Testis (tissue), 3 donors: ENCODE measurements around the gene HOXA10. TPM values are rescaled to one million over a fixed set of nuclear protein-coding genes. Genes with fewer than 3 reads are reported as not detected.

ENCODE experiments used
- DNase-seq: peaks from one replicate; pipeline ENCODE4 v3.0.0-alpha.2; 2019
- H3K27ac ChIP-seq, 2 donors: fragments of 200-600 bp; sonication (generic); one replicate each; pipeline ENCODE4 v1.5.1; 2019
- H3K27me3 ChIP-seq: fragments of 200-600 bp; sonication (generic); one replicate; pipeline ENCODE4 v1.5.1; 2019
- H3K36me3 ChIP-seq: fragments of 200-600 bp; sonication (generic); one replicate; pipeline ENCODE4 v1.5.1; 2017; ENCODE audit warnings: low read depth; ENCODE audit errors: missing control alignments
- H3K4me1 ChIP-seq: fragments of 200-600 bp; sonication (generic); one replicate; pipeline ENCODE4 v1.5.1; 2019
- H3K4me3 ChIP-seq, 2 donors: fragments of 200-600 bp; sonication (generic); one replicate each; pipeline ENCODE4 v1.5.1; 2017 to 2019
- H3K9me3 ChIP-seq: fragments of 200-600 bp; sonication (generic); one replicate; pipeline ENCODE4 v1.5.1; 2017
- CTCF ChIP-seq, 3 experiments: fragments of 450-650 bp in 2 of 3; fragments of 200-600 bp in 1 of 3; sonication (generic) in 1 of 3; IDR thresholded peaks; one replicate each; pipeline ENCODE4 v1.5.1; 2016 to 2019; ENCODE audit warnings: antibody characterized with exemption in 3 of 3, mild to moderate bottlenecking in 2 of 3, moderate library complexity in 1 of 3
- POLR2A ChIP-seq: fragments of 450-650 bp; IDR thresholded peaks from one replicate; pipeline ENCODE4 v1.6.1; 2017; ENCODE audit warnings: antibody characterized with exemption, mild to moderate bottlenecking, moderate library complexity
- WGBS, 2 donors: methylation state at CpG; one replicate each; pipeline ENCODE4 v1.1.5; 2018; 5-methylcytosine and 5-hydroxymethylcytosine counted together
- intact Hi-C: fragments of 100-400 bp; cut with DNase I; formaldehyde crosslinking; loops from one replicate; pipeline ENCODE4 v1.15.1; 2023; ENCODE audit warnings: low total_unique reads
- polyA plus RNA-seq: library from polyadenylated mRNA; stranded (reverse); fragments of 350-450 nt; fragmentation: Illumina TruSeq; extraction: RNeasy Lipid Tissue Mini Kit (QIAGEN cat#74804); gene quantifications from one replicate; pipeline ENCODE4 v1.2.3, GENCODE V29; 2014; ENCODE audit warnings: low read depth, low replicate concordance; ENCODE audit not compliant: insufficient read depth
- total RNA-seq, 2 donors: library from RNA; depleted of rRNA; stranded (reverse); fragments of >200 nt; gene quantifications; one replicate each; pipeline ENCODE4 v1.2.3, GENCODE V29; 2016

Gene HOXA10
- total and polyA plus RNA-seq, 3 donors from 2014 or later = 0.31 to 1.8 (median 1.6) TPM

DNA sequence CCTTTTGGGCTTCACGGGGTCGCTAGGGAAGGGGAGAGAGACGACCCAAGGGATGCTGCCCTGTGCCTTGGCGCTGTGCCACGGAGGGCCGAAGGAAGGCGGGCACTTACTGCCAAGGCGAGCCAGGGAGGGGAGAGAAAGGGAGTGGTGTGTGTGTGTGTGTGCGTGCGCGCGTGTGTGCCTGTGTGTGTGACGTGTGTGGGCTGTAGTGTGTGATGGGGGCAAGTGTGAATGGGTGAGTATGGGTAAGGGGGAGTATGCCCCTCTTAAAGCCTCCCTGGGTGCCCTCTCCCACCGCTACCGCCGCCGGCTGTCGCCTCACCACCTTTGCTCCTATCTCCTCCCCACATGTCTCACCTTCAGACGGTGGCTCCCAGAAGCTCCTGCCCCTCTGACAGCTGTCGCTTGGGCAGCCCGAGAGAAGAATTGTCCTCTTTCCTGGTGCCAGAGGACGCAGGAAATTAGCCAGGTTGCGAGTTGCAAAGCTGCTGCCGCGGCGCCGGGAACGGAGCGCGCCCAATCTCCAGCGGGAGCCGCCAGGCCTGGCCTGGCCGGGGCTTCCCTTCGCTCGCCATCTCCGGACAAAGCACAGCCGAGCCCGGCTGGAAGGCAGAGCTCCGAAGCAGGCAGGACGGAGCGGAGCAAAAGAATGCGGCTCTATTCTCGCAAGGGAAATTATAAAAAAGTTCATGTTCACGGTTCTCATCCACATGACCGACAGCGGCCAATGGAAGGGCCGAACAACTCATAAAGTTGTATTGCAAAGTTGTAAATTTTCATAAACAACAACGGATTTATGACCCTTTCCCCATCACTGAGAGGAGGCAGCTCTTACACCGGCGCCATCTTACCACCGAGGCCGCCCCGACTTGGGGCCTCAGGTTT is 21.9 kb downstream of the HOXA10 start, which contains the start of gene HOXA3:
Gene HOXA3, minus strand, starts transcription at position 653 of the 885 bp plus-strand sequence. CDS start 41,943 bp downstream, outside the sequence.
- intact Hi-C loops = no loop called here
- Histone ChIP-seq H3K27me3 (peaks cover 14% of the 10 kb centered on the region), H3K36me3 (no peaks in the 10 kb centered on the region), H3K9me3 (no peaks in the 10 kb centered on the region), H3K4me3 (no peak within 1 kb of the TSS), H3K27ac (no peak within 1 kb of the TSS), H3K4me1 (peaks cover 7% of the 10 kb centered on the region)
- TF ChIP-seq CTCF (IDR thresholded peaks at IDR 0.05) (no peak), POLR2A (no peak)
- peak; percentile 13 for DNase-seq
- WGBS, 2 donors = 2 to 5% methylated on average over 48 to 53 of the region's 53 CpGs

DNA sequence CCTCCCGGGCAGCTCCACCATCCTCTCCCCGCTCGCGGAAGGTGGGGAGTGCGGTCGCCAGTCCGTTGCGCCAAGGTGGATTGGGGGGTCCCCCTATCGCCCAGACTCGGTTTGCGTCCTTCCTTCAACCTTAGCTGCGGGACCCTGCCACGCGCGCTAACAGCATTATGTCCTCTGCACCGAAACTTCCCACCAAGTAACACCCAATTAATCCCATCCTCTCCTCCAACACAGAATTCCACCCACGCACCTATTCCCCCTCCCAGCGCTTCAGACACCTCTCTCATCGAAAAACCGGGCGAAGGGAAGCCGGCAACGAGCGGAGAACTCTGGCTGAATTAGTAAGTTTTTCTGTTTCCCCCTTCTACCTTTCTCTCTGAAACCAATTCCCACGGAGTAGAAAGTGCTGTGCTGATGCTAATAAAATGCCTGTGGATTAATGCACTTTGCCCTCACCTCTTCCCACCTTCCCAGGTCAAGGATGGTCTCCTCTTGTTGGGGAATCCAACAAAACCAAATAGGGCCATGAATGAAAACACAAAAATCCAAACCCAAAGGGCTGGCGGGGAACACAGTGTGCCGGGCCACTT is 22.7 kb downstream of the HOXA10 start:
- intact Hi-C loops = no loop called here
- peaks cover 7% of the 10 kb centered on the region for H3K4me1 ChIP-seq
- 4 to 6% methylated on average over 27 of the region's 27 CpGs for WGBS, 2 donors
- H3K4me3 ChIP-seq = peak overlapping the region in 1 of 2 donors; percentile 21
- TF ChIP-seq CTCF (IDR thresholded peaks at IDR 0.05) = no peak
- TF ChIP-seq POLR2A = no peak
- H3K9me3 ChIP-seq = no peaks in the 10 kb centered on the region
- peaks cover 14% of the 10 kb centered on the region for H3K27me3 ChIP-seq
- H3K27ac ChIP-seq = no peak overlapping the region
- DNase-seq = peak; percentile 11
- H3K36me3 ChIP-seq = no peaks in the 10 kb centered on the region

GRCh38 chr7:27150568-27151340 is 23.4 kb downstream of the HOXA10 start:
- intact Hi-C loops = no loop called here
- Histone ChIP-seq H3K4me3 (peak overlapping the region in 1 of 2 donors; percentile 21), H3K36me3 (no peaks in the 10 kb centered on the region), H3K4me1 (peaks cover 7% of the 10 kb centered on the region), H3K27me3 (peaks cover 9% of the 10 kb centered on the region), H3K27ac (no peak overlapping the region), H3K9me3 (no peaks in the 10 kb centered on the region)
- WGBS, 2 donors = 2 to 3% methylated on average over 26 to 58 of the region's 58 CpGs
- TF ChIP-seq POLR2A (no peak), CTCF (IDR thresholded peaks at IDR 0.05) (peak; percentile 42 to 75 (median 71))
- peak; percentile 73 for DNase-seq

GRCh38 chr7:27149842-27150567 is 24.1 kb downstream of the HOXA10 start:
- Histone ChIP-seq H3K9me3 (no peaks in the 10 kb centered on the region), H3K36me3 (no peaks in the 10 kb centered on the region), H3K4me1 (peaks cover 4% of the 10 kb centered on the region), H3K4me3 (no peak overlapping the region), H3K27ac (no peak overlapping the region), H3K27me3 (peaks cover 9% of the 10 kb centered on the region)
- no peak for DNase-seq
- TF ChIP-seq CTCF (IDR thresholded peaks at IDR 0.05) (no peak), POLR2A (no peak)
- intact Hi-C loops = no loop called here
- 38 to 51% methylated on average over 9 to 13 of the region's 13 CpGs for WGBS, 2 donors
